ENCODE measurements around the gene HERC6. TPM values are rescaled to one million over a fixed set of nuclear protein-coding genes. Genes with fewer than 3 reads are reported as not detected.

The HERC6 gene
- total RNA-seq, 4 donors from 2014 or later: 20.7 to 41.1 (median 28.7) TPM

GRCh38 chr4:88413801-88414200 lies 35.1 kb downstream of the HERC6 start:
- 73 to 92% methylated on average over 1 of the region's 1 CpG for WGBS, 2 donors
- no peaks in the 10 kb centered on the region for H3K4me1 ChIP-seq
- no peak overlapping the region for H3K27ac ChIP-seq
- peaks cover 0 to 86% (median 0%) of the 10 kb centered on the region in 3 donors for H3K36me3 ChIP-seq
- no peaks in the 10 kb centered on the region for H3K9me3 ChIP-seq
- DNase-seq: no peak
- no peak for TF ChIP-seq POLR2A (IDR thresholded peaks at IDR 0.05)
- TF ChIP-seq CTCF (IDR thresholded peaks at IDR 0.05): no peak
- H3K27me3 ChIP-seq: no peaks in the 10 kb centered on the region
- no peak overlapping the region for H3K4me3 ChIP-seq
- intact Hi-C loops (cut with DNase I): no loop called here

- H3K4me3 ChIP-seq: no peak overlapping the region
- peaks cover 0 to 82% (median 0%) of the 10 kb centered on the region in 3 donors for H3K36me3 ChIP-seq
- H3K27ac ChIP-seq: no peak overlapping the region
- TF ChIP-seq POLR2A (IDR thresholded peaks at IDR 0.05): no peak
- no peak for TF ChIP-seq CTCF (IDR thresholded peaks at IDR 0.05)
- WGBS, 2 donors: 86 to 92% methylated on average over 4 of the region's 4 CpGs
- H3K4me1 ChIP-seq: no peaks in the 10 kb centered on the region
- no peaks in the 10 kb centered on the region for H3K9me3 ChIP-seq
- no peaks in the 10 kb centered on the region for H3K27me3 ChIP-seq
- intact Hi-C loops (cut with DNase I): no loop called here
- no peak for DNase-seq
These were observed 36.1 kb downstream of the HERC6 start for GRCh38 chr4:88414755-88415154.

GRCh38 chr4:88415982-88416381 lies 37.3 kb downstream of the HERC6 start:
- intact Hi-C loops (cut with DNase I): no loop called here
- Histone ChIP-seq H3K36me3 (peaks cover 0 to 70% (median 0%) of the 10 kb centered on the region in 3 donors), H3K9me3 (no peaks in the 10 kb centered on the region), H3K27ac (no peak overlapping the region), H3K4me3 (no peak overlapping the region), H3K4me1 (no peaks in the 10 kb centered on the region), H3K27me3 (no peaks in the 10 kb centered on the region)
- no peak for DNase-seq
- TF ChIP-seq CTCF (IDR thresholded peaks at IDR 0.05): no peak
- TF ChIP-seq POLR2A (IDR thresholded peaks at IDR 0.05): no peak
- 78% methylated on average over 2 of the region's 2 CpGs for WGBS, 2 donors

GRCh38 chr4:88418411-88418810 lies 39.8 kb downstream of the HERC6 start:
- intact Hi-C loops (cut with DNase I): no loop called here
- Histone ChIP-seq H3K36me3 (peaks cover 0 to 48% (median 0%) of the 10 kb centered on the region in 3 donors), H3K9me3 (no peaks in the 10 kb centered on the region), H3K4me1 (no peaks in the 10 kb centered on the region), H3K4me3 (no peak overlapping the region), H3K27me3 (no peaks in the 10 kb centered on the region), H3K27ac (no peak overlapping the region)
- no peak for DNase-seq
- TF ChIP-seq POLR2A (IDR thresholded peaks at IDR 0.05): no peak
- 58 to 86% methylated on average over 3 of the region's 3 CpGs for WGBS, 2 donors

GRCh38 chr4:88419874-88420273 lies 41.2 kb downstream of the HERC6 start:
- DNase-seq: no peak
- WGBS, 2 donors: 78 to 83% methylated on average over 5 of the region's 5 CpGs
- Histone ChIP-seq H3K27ac (no peak overlapping the region), H3K9me3 (no peaks in the 10 kb centered on the region), H3K4me1 (no peaks in the 10 kb centered on the region), H3K27me3 (no peaks in the 10 kb centered on the region), H3K4me3 (no peak overlapping the region), H3K36me3 (peaks cover 0 to 44% (median 0%) of the 10 kb centered on the region in 3 donors)
- intact Hi-C loops (cut with DNase I): no loop called here
- TF ChIP-seq POLR2A (IDR thresholded peaks at IDR 0.05): no peak

GRCh38 chr4:88420844-88421243 lies 42.2 kb downstream of the HERC6 start:
- Histone ChIP-seq H3K27ac (no peak overlapping the region), H3K36me3 (peaks cover 0 to 43% (median 0%) of the 10 kb centered on the region in 3 donors), H3K4me3 (no peak overlapping the region), H3K27me3 (no peaks in the 10 kb centered on the region), H3K4me1 (no peaks in the 10 kb centered on the region), H3K9me3 (no peaks in the 10 kb centered on the region)
- TF ChIP-seq POLR2A (IDR thresholded peaks at IDR 0.05) (no peak), CTCF (IDR thresholded peaks at IDR 0.05) (no peak)
- no peak for DNase-seq
- intact Hi-C loops (cut with DNase I): no loop called here
- 96 to 97% methylated on average over 1 of the region's 1 CpG for WGBS, 2 donors
